ENCODE data around the gene AAGAB.
"Not testable (repeated sequence)": the region's sequence is repeated elsewhere in the genome, so short reads cannot be mapped to it uniquely, and the experiment has no call there.

Gene AAGAB, protein sequence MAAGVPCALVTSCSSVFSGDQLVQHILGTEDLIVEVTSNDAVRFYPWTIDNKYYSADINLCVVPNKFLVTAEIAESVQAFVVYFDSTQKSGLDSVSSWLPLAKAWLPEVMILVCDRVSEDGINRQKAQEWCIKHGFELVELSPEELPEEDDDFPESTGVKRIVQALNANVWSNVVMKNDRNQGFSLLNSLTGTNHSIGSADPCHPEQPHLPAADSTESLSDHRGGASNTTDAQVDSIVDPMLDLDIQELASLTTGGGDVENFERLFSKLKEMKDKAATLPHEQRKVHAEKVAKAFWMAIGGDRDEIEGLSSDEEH

GRCh38 chr15:67254238-67255175, at the start of gene AAGAB, which contains the start of gene IQCH:
Gene AAGAB (minus strand): TSS chr15:67254661. CDS start chr15:67254631, 30 bp downstream.
Gene IQCH (plus strand): TSS chr15:67254786. CDS start chr15:67254897, 111 bp downstream.
- DNase-seq = peak; percentile 69 to 83

DNA sequence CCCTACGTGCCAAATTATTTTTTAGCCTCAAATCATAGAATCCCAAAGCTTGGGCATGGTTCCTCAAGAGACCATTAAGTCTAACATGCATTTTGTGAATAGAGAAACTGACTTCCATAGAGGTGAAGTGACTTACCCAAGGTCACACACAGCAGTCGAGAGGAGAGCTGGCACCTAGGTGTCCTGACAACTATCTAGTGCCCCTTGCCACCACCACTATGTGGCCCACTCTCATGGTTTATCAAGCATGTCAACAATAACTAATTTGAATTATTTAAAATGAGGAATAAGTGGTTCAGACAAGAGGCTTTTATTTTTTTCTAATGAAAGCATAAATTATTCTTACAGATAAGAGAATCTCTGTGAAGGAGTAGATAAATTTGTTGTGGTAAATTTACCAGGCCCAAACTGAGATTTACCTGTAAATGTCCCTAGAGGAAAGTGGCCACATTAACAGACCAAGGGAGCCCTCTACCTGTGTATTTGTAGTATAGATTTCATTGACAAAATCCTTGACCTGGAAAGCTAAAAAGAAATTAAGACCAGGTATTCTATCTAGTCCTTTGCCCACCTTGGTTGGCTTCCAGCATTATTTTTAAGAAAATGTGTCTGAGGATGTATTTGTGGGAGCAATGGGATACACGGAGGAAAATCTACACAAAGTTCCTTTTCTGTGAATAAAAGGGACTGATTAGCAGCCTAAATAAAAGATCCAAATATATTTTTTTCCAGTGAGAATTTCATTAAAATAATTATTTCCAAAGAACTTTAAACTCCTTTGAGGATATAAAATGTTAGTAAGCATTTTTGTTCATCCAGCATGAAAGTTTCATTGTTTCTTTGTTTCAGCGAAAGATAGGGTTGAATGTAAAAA, 49.3 kb upstream of the AAGAB start:
- no peak for DNase-seq

DNA sequence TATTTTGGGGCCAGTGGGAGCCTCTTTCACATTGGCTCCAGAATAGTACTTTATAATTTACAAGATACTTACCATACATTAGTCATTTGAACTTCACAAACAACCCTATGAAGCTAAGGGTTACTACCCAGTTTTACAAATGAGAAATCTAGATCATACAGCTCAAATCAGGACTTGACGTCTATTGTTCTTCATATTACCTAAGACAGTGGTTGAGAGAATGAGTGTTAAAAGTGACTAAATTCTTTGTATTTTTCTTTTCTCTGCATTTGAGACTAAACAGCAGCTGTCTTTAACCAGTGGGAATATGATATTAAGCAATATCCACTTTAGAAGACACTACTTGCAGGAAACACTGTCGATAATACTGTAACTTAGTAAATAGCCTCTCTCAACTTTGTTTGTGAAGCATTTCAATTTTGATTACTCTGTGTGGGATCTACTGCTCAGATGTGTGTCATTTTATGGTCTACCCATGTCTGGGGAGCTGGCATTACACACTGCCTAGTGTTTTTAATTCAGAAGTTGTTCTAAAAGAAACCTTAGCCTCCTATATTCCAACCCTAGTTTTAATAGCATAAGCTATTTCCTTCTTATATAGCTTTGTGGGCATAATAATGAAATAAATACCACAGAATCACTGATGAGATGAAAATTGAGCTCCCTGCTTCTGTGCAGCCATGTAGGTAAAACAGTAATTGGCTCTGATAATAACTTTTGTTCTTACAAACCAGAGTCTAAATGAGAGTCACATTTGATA, 46.0 kb upstream of the AAGAB start:
- no peak for DNase-seq

DNA sequence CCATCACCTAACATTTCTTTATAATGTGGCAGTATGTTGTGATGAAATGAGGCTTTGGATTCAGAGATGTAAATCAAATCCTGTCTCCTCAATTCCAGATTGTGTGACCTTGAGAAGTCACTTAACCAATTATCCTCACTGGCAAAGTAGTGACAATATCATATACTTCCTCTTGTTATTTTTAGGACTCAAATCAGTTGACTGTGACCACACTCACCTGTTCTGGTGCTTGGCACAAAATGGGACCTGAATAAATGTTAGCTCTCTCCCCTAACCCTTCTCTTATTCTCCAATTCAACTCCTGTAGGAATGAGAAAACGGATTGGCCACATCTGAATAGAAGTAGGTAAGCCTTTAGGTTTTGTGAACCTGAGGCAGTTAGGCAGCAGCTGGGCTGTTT, 42.2 kb upstream of the AAGAB start:
- DNase-seq = no peak

- no peak for DNase-seq
Measured at GRCh38 chr15:67296188-67296587, 41.7 kb upstream of the AAGAB start.

- no peak for DNase-seq
Measured at GRCh38 chr15:67290319-67290718, 35.9 kb upstream of the AAGAB start.

GRCh38 chr15:67286400-67286799, 31.9 kb upstream of the AAGAB start:
- DNase-seq = not testable (repeated sequence)

- not testable (repeated sequence) for DNase-seq
Measured at GRCh38 chr15:67285625-67286024, 31.2 kb upstream of the AAGAB start.

DNA sequence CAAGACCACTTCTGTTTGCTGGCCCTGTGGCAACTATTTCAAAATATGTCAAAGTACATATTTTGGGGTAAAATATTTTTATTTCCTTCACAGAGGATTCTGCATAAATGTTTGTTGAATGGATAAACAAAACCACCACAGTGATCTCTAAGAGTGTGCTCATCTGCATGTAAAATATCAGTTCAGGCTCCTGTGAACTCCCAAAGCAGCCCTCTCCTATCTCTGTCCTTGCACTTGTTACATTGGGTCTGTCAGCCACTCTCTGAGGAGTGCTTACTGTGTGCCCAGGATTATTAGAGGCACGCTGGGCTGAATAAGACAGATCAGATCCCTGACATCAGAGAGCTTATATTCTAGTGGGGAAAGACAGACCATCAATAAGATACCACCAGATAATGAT, 27.3 kb upstream of the AAGAB start:
- DNase-seq = no peak

DNA sequence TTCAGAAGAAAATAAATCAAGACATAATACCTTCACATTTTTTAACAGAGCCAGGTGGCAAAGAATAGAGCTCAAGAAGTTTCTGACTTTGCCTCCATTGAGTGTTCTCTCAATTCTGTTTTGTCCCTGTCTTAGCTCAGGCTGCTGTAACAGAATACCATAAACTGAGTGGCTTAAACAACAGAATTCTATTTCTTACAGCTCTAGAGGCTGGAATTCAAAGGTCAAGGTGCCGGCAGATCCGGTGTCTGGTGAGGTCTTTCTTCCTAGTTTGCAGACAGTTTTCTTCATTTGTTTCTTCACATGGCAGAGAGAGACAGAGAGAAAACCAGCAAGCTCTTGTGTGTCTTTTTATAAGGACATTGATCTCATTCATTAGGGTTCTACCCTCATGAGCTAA, 25.8 kb upstream of the AAGAB start:
- DNase-seq = no peak

DNA sequence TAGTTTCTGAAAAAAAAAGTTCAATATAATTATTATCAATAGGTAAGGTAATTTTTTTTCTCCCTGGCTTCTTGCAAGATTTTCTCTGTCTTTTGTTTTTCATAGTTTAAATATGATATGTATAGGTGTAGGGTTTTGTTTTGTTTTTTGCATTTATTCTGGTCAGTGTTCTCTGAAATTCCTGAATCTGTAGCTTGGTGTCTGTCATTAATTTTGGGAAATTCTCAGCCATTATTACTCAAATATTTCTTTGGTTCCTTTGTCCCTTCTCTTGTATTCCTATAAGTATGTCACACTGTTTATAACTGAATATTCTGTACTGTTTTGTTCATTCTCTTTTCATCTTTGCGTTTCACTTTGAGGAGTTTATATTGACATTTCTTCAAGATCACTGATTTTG, 22.2 kb upstream of the AAGAB start:
- no peak for DNase-seq

- no peak for DNase-seq
Measured at GRCh38 chr15:67274236-67274635, 19.8 kb upstream of the AAGAB start.

DNA sequence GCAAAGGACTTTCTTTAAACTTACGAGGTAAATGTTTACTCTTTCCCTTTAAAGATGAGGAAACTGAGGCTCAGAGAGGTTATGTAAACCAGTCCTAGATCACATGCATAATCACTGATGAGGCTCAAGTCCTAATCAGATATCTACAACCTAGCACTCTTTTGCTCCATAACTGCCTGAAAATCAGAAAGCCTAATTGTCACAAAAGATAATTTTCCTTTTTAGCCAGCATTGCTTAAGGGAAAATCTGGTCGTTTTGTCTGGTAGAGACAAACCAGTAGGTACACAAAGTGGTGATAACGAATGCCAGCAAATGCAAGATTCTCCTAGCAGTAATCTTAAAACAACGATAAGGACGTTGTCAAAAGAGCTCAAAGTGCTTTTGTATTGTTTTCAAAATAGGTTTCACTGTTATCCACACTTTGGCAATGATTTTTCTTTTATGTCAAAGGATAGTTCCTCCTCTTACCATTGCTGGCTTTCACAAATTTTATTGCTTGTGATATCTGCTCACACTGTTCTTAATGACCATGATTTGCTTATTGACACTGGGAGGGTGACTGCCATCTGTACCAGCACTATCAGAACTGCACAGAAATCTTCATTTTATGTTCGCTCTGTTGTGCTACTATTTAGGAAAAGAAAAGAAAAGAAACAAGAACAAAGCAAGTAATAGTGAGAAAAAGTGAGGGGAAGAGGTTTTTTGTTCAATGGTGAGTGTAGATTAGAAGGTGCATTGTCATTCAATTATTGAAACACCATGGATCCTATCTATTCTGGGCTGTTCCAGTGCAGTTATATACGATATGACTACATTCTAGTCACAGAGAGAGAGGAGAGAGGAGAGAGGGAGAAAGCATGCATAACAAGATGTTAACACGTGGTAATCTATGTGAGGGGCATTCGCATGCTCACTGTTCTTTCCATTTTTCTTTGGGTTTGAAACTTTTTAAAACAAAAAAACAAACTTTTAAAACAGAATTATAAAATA, 13.8 kb upstream of the AAGAB start:
- no peak for DNase-seq

DNA sequence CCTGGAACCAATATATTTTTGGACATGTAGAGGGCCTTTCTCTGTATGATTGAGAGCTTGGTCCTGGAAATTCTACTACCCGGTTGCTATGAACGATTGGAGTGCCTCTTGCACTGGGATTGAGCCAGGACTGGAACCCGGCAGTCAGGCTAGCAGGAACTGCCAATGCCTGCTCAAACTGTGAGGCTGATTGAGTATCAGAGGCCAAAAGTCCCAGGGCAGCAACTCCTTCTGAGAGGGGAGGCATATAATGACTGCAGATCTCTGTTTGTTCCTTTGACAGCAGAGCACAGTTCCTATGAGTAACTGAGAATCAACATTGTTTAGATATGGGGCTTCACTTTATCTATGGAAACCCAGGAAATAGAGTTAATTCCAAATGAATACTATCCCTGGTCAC, 13.0 kb upstream of the AAGAB start:
- no peak for DNase-seq

GRCh38 chr15:67266870-67267269, 12.4 kb upstream of the AAGAB start:
- no peak for DNase-seq

DNA sequence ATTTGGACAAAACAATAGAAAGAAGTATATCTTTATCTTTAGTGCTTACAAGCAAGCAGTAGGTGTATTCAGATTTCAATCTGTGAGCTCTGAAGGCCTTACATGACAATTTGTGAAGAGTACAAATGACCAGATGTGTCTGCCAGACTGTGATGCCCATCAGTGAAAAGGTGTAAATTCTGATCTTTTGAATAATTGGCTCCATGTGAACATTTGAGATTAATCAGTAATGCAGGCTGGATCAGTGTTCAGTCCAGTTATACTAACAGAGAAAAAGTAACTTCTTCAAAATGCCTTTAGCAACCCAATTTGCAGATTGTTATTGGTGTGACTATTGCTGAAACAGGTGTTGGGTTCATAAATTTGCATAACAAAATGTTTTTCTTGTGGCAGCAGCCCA, 5.3 kb upstream of the AAGAB start:
- no peak for DNase-seq

- no peak for DNase-seq
Measured at GRCh38 chr15:67259379-67259778, 4.9 kb upstream of the AAGAB start.

- not testable (repeated sequence) for DNase-seq
Measured at GRCh38 chr15:67258412-67258811, 4.0 kb upstream of the AAGAB start.

- DNase-seq = no peak
Measured at GRCh38 chr15:67256051-67256450, 1.6 kb upstream of the AAGAB start.

- no peak for DNase-seq
Measured at GRCh38 chr15:67253549-67254237, 768 bp downstream of the AAGAB start.

All from NCI-H187 (cell line).